ENCODE data around the gene SMIM23. TPM values are rescaled to one million over a fixed set of nuclear protein-coding genes. Genes with fewer than 3 reads are reported as not detected.

The SMIM23 gene
- total RNA-seq, 4 donors from 2014 or later: not detected

DNA sequence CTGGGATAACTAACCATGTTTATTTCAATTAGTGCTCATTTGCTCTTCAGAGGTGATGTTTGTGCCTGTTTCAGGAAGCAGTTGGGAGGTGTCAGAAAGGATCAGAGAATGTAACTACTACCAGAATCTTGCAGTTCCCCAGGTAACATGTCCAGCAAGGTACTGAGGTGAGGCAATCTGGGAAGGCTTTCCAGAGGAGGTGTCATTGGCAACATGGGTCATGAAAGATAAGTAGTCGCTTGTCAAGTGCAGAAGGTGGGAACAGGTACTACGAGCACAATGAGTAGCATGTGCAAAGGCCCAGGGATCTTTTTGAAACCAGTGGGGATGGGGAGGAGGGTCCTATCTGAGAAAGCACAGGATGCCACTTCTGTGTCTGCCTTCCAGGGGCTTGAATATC, 4.8 kb downstream of the SMIM23 start:
- Histone ChIP-seq H3K36me3 (no peaks in the 10 kb centered on the region), H3K27ac (no peak overlapping the region), H3K9me3 (no peaks in the 10 kb centered on the region), H3K4me1 (no peaks in the 10 kb centered on the region), H3K27me3 (no peaks in the 10 kb centered on the region), H3K4me3 (no peak overlapping the region)
- intact Hi-C loops (cut with DNase I; ENCODE audit: low total_unique reads) (no loop called here), in situ Hi-C loops (cut with MboI; ENCODE audit: low pct_ligation_motif_present in 1 of 4, low pct_unique_long_range_greater_than_20kb in 1 of 4, low sequenced_read_pairs in 3 of 4) (no loop called here)
- no peak for DNase-seq
- 83 to 90% methylated on average over 2 of the region's 2 CpGs for WGBS, 2 donors (ENCODE audit: low coverage in 1 of 2)
- TF ChIP-seq POLR2AphosphoS5 (IDR thresholded peaks at IDR 0.05): no peak
- TF ChIP-seq POLR2A (IDR thresholded peaks at IDR 0.05): no peak
- no peak for TF ChIP-seq CTCF (IDR thresholded peaks at IDR 0.05)
- no peak for TF ChIP-seq EP300 (IDR thresholded peaks at IDR 0.05; ENCODE audit: low read depth)

DNA sequence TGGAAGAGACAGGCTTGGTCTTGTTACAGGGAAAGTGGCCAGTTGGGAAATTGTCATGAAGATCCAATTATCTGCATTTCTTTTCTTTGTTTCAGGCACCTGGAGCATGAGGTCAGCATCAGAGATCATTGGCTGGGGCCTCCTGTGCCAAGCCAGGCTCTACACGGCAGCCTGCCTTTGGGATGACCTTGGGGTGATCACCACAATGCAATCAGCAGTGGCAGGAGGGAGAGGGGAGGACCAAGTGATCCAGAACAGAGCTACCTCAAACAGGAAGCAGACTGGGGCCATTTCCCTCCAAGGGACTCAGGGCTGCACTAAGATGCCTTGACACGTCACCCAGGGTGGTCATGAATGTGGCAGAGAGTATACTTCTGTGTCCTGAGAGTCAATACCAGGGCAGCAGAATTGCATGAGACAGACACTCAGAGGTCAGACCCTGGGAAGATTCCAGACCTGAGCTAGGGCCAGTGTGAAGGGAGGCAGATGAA, 8.9 kb downstream of the SMIM23 start:
- Histone ChIP-seq H3K4me3 (no peak overlapping the region), H3K27me3 (no peaks in the 10 kb centered on the region), H3K27ac (no peak overlapping the region), H3K36me3 (no peaks in the 10 kb centered on the region), H3K4me1 (no peaks in the 10 kb centered on the region), H3K9me3 (no peaks in the 10 kb centered on the region)
- intact Hi-C loops (cut with DNase I; ENCODE audit: low total_unique reads) (no loop called here), in situ Hi-C loops (cut with MboI; ENCODE audit: low pct_ligation_motif_present in 1 of 4, low pct_unique_long_range_greater_than_20kb in 1 of 4, low sequenced_read_pairs in 3 of 4) (no loop called here)
- WGBS, 2 donors (ENCODE audit: low coverage in 1 of 2): 64% methylated on average over 2 of the region's 2 CpGs; no CpG with 5 or more reads in 1 of the 2 donors
- no peak for TF ChIP-seq POLR2AphosphoS5 (IDR thresholded peaks at IDR 0.05)
- TF ChIP-seq POLR2A (IDR thresholded peaks at IDR 0.05): no peak
- no peak for TF ChIP-seq CTCF (IDR thresholded peaks at IDR 0.05)
- TF ChIP-seq EP300 (IDR thresholded peaks at IDR 0.05; ENCODE audit: low read depth): no peak
- DNase-seq: no peak

DNA sequence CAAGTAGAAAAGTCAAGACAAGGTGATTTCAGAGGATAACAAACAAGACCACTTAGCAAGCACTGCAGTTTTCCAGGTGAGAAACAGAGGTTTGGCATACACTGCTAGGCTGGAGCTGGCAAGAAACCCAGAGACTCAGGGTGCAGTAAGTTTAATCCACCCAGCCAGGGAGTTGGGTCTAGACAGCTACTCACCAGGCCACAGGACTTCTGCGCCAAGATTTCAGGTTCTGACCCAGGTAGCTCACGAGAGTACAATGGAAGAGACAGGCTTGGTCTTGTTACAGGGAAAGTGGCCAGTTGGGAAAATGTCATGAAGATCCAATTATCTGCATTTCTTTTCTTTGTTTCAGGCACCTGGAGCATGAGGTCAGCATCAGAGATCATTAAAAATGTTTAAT, 9.8 kb downstream of the SMIM23 start:
- no peak for DNase-seq
- Histone ChIP-seq H3K4me3 (no peak overlapping the region), H3K36me3 (no peaks in the 10 kb centered on the region), H3K9me3 (no peaks in the 10 kb centered on the region), H3K27me3 (no peaks in the 10 kb centered on the region), H3K27ac (no peak overlapping the region), H3K4me1 (no peaks in the 10 kb centered on the region)
- intact Hi-C loops (cut with DNase I; ENCODE audit: low total_unique reads): no loop called here
- 89% methylated on average over 2 of the region's 2 CpGs; no CpG with 5 or more reads in 1 of the 2 donors for WGBS, 2 donors (ENCODE audit: low coverage in 1 of 2)
- no peak for TF ChIP-seq EP300 (IDR thresholded peaks at IDR 0.05; ENCODE audit: low read depth)
- no peak for TF ChIP-seq CTCF (IDR thresholded peaks at IDR 0.05)
- TF ChIP-seq POLR2AphosphoS5 (IDR thresholded peaks at IDR 0.05): no peak
- TF ChIP-seq POLR2A (IDR thresholded peaks at IDR 0.05): no peak
- in situ Hi-C loops (cut with MboI; ENCODE audit: low pct_ligation_motif_present in 1 of 4, low pct_unique_long_range_greater_than_20kb in 1 of 4, low sequenced_read_pairs in 3 of 4): no loop called here

GRCh38 chr5:171796436-171796835, 10.8 kb downstream of the SMIM23 start:
- Histone ChIP-seq H3K36me3 (no peaks in the 10 kb centered on the region), H3K27ac (no peak overlapping the region), H3K27me3 (no peaks in the 10 kb centered on the region), H3K4me1 (no peaks in the 10 kb centered on the region), H3K9me3 (no peaks in the 10 kb centered on the region), H3K4me3 (no peak overlapping the region)
- in situ Hi-C loops (cut with MboI; ENCODE audit: low pct_ligation_motif_present in 1 of 4, low pct_unique_long_range_greater_than_20kb in 1 of 4, low sequenced_read_pairs in 3 of 4) (no loop called here), intact Hi-C loops (cut with DNase I; ENCODE audit: low total_unique reads) (no loop called here)
- TF ChIP-seq CTCF (IDR thresholded peaks at IDR 0.05) (no peak), EP300 (IDR thresholded peaks at IDR 0.05; ENCODE audit: low read depth) (no peak), POLR2A (IDR thresholded peaks at IDR 0.05) (no peak), POLR2AphosphoS5 (IDR thresholded peaks at IDR 0.05) (no peak)
- no peak for DNase-seq
- WGBS, 2 donors (ENCODE audit: low coverage in 1 of 2): 82 to 85% methylated on average over 4 to 8 of the region's 8 CpGs
